Thoracic aorta (tissue), 2 donors: ENCODE measurements around the gene ZKSCAN3. TPM values are rescaled to one million over a fixed set of nuclear protein-coding genes. Genes with fewer than 3 reads are reported as not detected.

Source experiments
- ATAC-seq: fragments of 150-250 bp; one replicate; pipeline ENCODE4 v1.8.0; 2017; ENCODE audit warnings: low read depth; ENCODE audit not compliant: insufficient number of reproducible peaks, low FRiP score
- DNase-seq: peaks from one replicate; pipeline ENCODE4 v3.0.0-alpha.2; 2020; ENCODE audit warnings: low spot score
- H3K27ac ChIP-seq, 2 donors: fragments of 200-600 bp; sonication (generic); 1 replicate in 1 of 2; 2 replicates in 1 of 2; pipeline ENCODE4 v1.5.1; 2016; ENCODE audit warnings: mild to moderate bottlenecking in 2 of 2, moderate library complexity in 2 of 2
- H3K27me3 ChIP-seq: fragments of 200-600 bp; sonication (generic); replicated peaks from 2 replicates; pipeline ENCODE4 v1.6.0; 2016; ENCODE audit warnings: mild to moderate bottlenecking; ENCODE audit not compliant: insufficient read depth
- H3K36me3 ChIP-seq: fragments of 200-600 bp; sonication (generic); one replicate; pipeline ENCODE4 v1.5.1; 2016
- H3K4me1 ChIP-seq, 2 donors: fragments of 200-600 bp; sonication (generic); 1 replicate in 1 of 2; 2 replicates in 1 of 2; pipeline versions ENCODE4 v1.5.1 to v1.6.0; 2016; ENCODE audit warnings: low read depth in 2 of 2, mild to moderate bottlenecking in 1 of 2; ENCODE audit not compliant: control insufficient read depth in 1 of 2
- H3K4me3 ChIP-seq: fragments of 200-600 bp; sonication (generic); 2 replicates; pipeline ENCODE4 v1.5.1; 2016; ENCODE audit warnings: mild to moderate bottlenecking
- H3K9me3 ChIP-seq: fragments of 200-600 bp; sonication (generic); 2 replicates; pipeline ENCODE4 v1.5.1; 2016
- CTCF ChIP-seq: fragments of 200-600 bp; sonication (generic); IDR thresholded peaks from one replicate; pipeline ENCODE4 v1.5.1; 2019; ENCODE audit warnings: antibody characterized with exemption
- total RNA-seq, 2 donors: library from RNA; depleted of rRNA; stranded (reverse); fragments of >200 nt; gene quantifications; one replicate each; pipeline versions ENCODE4 v1.1.0 to v1.2.3, GENCODE V29; 2016

Gene ZKSCAN3
- total RNA-seq, 2 donors from 2014 or later: 3.4 to 4.5 TPM

GRCh38 chr6:28378644-28379043, 28.9 kb downstream of the ZKSCAN3 start:
- no peak overlapping the region for H3K27ac ChIP-seq
- ATAC-seq: no peak
- H3K36me3 ChIP-seq: peaks cover 4% of the 10 kb centered on the region
- H3K27me3 ChIP-seq: no peaks in the 10 kb centered on the region
- no peak overlapping the region for H3K4me3 ChIP-seq
- no peak for DNase-seq
- H3K4me1 ChIP-seq: peaks cover 4 to 12% of the 10 kb centered on the region in 2 donors
- H3K9me3 ChIP-seq: no peaks in the 10 kb centered on the region
- TF ChIP-seq CTCF: no peak

GRCh38 chr6:28380381-28380780, 30.6 kb downstream of the ZKSCAN3 start:
- no peak overlapping the region for H3K27ac ChIP-seq
- TF ChIP-seq CTCF: no peak
- no peaks in the 10 kb centered on the region for H3K27me3 ChIP-seq
- H3K36me3 ChIP-seq: peaks cover 4% of the 10 kb centered on the region
- peaks cover 4 to 15% of the 10 kb centered on the region in 2 donors for H3K4me1 ChIP-seq
- H3K9me3 ChIP-seq: no peaks in the 10 kb centered on the region
- H3K4me3 ChIP-seq: no peak overlapping the region
- ATAC-seq (no peak), DNase-seq (no peak)

GRCh38 chr6:28383235-28384142, 33.7 kb downstream of the ZKSCAN3 start:
- H3K27me3 ChIP-seq: no peaks in the 10 kb centered on the region
- ATAC-seq (peak; percentile 60), DNase-seq (peak; percentile 9)
- H3K27ac ChIP-seq: peak overlapping the region in 1 of 2 donors; percentile 63
- no peak for TF ChIP-seq CTCF
- H3K36me3 ChIP-seq: peaks cover 7% of the 10 kb centered on the region
- H3K4me3 ChIP-seq: peak overlapping the region; percentile 70
- H3K4me1 ChIP-seq: peaks cover 4 to 15% of the 10 kb centered on the region in 2 donors
- no peaks in the 10 kb centered on the region for H3K9me3 ChIP-seq

- ATAC-seq: no peak
- no peaks in the 10 kb centered on the region for H3K27me3 ChIP-seq
- peaks cover 12% of the 10 kb centered on the region for H3K36me3 ChIP-seq
- no peak overlapping the region for H3K27ac ChIP-seq
- TF ChIP-seq CTCF: no peak
- no peak for DNase-seq
- peaks cover 4 to 15% of the 10 kb centered on the region in 2 donors for H3K4me1 ChIP-seq
- no peaks in the 10 kb centered on the region for H3K9me3 ChIP-seq
- no peak overlapping the region for H3K4me3 ChIP-seq
These were observed 34.4 kb downstream of the ZKSCAN3 start for GRCh38 chr6:28384143-28384533.

GRCh38 chr6:28390688-28391087, 40.9 kb downstream of the ZKSCAN3 start:
- H3K4me1 ChIP-seq: peaks cover 0 to 3% of the 10 kb centered on the region in 2 donors
- no peaks in the 10 kb centered on the region for H3K9me3 ChIP-seq
- H3K4me3 ChIP-seq: no peak overlapping the region
- no peak for TF ChIP-seq CTCF
- H3K27ac ChIP-seq: no peak overlapping the region
- ATAC-seq (no peak), DNase-seq (no peak)
- H3K27me3 ChIP-seq: no peaks in the 10 kb centered on the region
- peaks cover 46% of the 10 kb centered on the region for H3K36me3 ChIP-seq
